ENCODE results near the gene RPL34.

- TF ChIP-seq CTCF (IDR thresholded peaks at IDR 0.05) (peak in 1 of 4 experiments; percentile 26), POLR2A (IDR thresholded peaks at IDR 0.05) (no peak)
These were observed 9.0 kb upstream of the RPL34 start for GRCh38 chr4:108611365-108611764.

Measured in uterus (tissue), 2 donors.